LNCAP (cell line): ENCODE data around the gene UNC50.

ENCODE experiments used
- TF ChIP-seq, protein P1 (sequence below): fragments of 450-650 bp; IDR thresholded peaks from 2 replicates; pipeline ENCODE4 v1.5.1; 2017; ENCODE audit warnings: mild to moderate bottlenecking

Gene UNC50

DNA sequence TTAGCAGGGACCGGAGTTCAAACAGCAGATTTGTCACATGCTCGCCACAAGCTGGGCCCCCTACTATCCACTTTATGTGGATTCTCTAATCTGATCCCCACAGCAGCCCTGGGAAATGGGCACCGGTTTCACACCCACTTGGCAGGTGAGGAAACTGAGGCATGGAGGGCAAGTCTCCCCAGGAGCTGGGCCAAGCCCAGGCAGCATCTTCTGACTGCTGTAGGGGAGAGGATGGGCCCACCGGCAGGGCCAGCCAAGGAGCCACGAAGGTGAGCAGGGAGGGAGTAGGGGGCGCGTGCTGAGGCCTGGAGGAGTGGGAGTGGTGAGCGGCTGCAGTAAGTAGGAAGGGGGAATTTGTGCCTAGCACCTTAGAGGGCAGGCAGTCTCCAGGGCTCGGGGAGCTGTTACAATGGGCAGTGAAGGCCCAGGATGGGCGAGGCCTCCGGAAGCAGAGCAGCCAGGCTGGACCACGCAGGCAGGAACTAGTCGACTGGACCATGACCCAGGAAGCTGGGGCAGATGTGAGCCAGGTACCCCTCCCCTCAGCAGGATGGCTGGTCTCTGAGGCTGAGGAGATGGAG lies 37.2 kb upstream of the UNC50 start:
- TF ChIP-seq, protein P1, sequence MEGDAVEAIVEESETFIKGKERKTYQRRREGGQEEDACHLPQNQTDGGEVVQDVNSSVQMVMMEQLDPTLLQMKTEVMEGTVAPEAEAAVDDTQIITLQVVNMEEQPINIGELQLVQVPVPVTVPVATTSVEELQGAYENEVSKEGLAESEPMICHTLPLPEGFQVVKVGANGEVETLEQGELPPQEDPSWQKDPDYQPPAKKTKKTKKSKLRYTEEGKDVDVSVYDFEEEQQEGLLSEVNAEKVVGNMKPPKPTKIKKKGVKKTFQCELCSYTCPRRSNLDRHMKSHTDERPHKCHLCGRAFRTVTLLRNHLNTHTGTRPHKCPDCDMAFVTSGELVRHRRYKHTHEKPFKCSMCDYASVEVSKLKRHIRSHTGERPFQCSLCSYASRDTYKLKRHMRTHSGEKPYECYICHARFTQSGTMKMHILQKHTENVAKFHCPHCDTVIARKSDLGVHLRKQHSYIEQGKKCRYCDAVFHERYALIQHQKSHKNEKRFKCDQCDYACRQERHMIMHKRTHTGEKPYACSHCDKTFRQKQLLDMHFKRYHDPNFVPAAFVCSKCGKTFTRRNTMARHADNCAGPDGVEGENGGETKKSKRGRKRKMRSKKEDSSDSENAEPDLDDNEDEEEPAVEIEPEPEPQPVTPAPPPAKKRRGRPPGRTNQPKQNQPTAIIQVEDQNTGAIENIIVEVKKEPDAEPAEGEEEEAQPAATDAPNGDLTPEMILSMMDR: no peak

DNA sequence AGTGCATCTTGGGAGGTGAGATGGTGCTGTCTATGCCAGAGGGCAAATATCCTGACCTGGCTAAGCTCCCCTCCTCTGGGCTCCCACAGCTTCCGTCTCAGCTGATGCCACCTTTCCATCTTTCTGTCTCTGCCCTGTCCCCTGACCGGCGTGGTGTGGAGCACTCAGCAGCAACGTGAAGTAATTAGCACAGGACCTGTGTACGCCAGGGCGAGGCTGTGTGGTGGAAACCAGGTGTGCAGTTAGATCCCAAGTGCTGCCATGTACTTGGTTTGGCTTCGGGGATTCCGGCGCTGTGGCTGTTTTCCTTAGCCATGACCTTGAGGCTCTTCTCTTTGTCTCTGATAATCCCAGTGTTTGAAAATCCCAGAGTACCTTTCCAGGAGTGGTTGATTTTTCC lies 36.6 kb upstream of the UNC50 start:
- TF ChIP-seq, protein P1: no peak

DNA sequence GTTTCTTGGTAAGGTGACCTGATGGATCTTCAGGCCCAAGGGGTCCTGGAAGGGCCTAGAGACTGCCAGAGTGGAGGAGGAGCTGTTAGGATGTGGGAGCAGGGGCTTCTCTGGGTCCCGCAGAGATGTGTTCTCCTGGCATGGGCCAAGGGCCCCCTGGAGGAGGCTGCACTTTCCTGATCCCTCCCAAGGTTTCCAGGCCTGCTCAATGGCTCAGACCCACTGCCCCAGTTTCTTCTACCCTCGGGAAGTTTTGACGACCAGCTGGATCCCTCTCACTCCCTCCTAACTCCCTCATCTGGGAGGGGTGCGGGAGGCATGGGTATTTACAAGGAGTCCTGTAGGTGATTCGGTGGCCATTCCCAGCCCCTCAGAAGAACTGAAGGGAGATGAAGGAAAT lies 36.2 kb upstream of the UNC50 start:
- TF ChIP-seq, protein P1: no peak

DNA sequence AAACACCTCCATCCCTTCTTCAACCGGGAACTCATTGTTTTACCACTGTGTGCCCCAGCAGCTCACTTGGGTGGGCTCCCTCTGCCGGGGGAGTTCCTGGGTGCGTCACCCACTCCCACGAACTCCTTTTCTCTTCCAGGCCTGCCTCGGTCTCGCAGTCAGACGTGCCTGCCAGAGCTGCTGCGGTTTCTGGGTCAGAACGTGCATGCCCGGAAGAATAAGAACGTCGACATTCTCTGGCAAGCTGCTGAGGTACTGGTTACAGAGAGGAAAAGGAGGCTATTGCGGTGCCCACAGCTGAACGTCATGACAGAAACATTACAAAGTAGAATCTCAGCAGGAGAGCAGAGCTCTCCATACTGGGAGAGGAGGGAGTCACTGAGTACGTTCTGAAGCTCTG lies 35.7 kb upstream of the UNC50 start:
- TF ChIP-seq, protein P1: no peak

DNA sequence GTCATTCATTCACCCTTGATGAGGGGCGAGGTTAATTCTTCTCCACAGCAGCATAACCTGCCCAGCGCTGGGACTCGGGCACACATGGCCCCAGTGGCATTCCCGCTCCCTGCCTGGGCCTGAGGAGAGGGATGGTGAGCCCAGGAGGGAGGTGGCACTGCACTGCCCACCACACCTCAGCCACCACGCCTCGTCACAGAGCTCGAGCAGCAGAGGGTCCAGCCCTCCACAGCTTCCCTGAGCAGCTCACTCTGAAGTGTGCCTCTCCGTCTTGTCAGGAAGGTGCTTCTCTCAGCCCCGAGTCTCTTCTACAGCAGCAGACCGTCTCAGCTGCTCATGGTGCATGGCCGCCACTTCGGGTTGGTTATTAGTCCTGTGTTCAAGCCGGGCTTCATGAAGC lies 35.0 kb upstream of the UNC50 start:
- TF ChIP-seq, protein P1: no peak

DNA sequence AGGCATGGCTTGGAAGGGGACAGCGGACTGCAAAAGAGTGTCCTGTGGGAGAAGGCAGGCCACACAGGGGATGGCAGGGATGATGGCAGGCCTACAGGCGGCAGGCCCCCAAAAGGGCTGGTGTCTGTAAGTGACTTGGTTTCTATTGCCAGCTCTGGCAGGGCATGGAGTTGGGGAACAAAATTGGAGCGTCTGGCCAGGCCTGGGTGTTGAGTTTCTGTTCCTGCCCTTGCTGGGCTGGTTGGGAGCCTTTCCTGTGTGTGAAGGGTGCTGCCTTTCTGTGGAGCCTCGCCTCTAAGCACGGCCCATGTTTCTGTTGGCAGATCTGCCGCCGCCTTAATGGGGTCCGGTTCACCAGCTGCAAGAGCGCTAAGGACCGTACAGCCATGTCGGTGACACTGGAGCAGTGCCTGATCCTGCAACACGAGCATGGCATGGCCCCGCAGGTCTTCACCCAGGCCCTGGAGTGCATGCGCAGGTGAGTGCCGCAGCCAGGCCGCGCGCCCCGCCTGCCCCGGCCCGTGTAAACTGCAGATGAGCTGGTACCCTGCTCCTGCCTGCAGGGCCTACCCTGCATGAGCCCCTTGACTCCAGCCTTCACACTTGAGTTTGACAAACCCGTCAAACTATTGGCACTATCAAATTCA lies 31.6 kb upstream of the UNC50 start:
- TF ChIP-seq, protein P1: no peak

DNA sequence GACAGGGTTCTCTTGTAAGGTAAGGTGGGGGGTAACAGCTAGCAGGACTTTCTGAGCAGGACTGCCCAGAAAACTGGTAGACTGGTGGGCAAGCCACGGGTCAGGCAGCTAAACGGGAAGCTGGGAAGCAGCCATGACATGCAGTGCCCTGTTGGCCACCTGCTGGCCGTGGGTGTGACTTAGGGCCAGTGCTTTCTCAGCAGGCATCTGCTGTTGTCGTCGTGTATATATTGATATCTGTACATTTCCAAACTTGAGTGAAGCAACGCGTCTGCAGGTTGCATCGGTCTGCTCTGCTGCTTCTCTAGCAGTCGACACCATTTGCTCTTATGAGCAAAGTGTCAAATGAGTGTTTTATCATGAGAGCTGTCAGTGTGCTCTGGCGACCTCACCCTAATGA lies 31.1 kb upstream of the UNC50 start:
- TF ChIP-seq, protein P1: no peak
